Activated gamma-delta T cell (primary cell): ENCODE data around the gene TPO.

ENCODE experiments used
- DNase-seq: peaks from one replicate; lab custom pipeline; 2025; lab: John Stamatoyannopoulos, UW

TPO gene

GRCh38 chr2:1584051-1584531, 170.8 kb downstream of the TPO start:
- no peak for DNase-seq

- DNase-seq: no peak
Observed at GRCh38 chr2:1584691-1585485, 171.6 kb downstream of the TPO start.

- DNase-seq: no peak
Observed at GRCh38 chr2:1585635-1586034, 172.4 kb downstream of the TPO start.

- DNase-seq: no peak
Observed at GRCh38 chr2:1586251-1586922, 173.1 kb downstream of the TPO start.

GRCh38 chr2:1586923-1587840, 173.9 kb downstream of the TPO start:
- DNase-seq: no peak

GRCh38 chr2:1588051-1588977, 175.1 kb downstream of the TPO start:
- DNase-seq: no peak

GRCh38 chr2:1588978-1589621, 175.8 kb downstream of the TPO start:
- no peak for DNase-seq

GRCh38 chr2:1590596-1591460, 177.6 kb downstream of the TPO start:
- DNase-seq: no peak

- no peak for DNase-seq
Observed at GRCh38 chr2:1591461-1591770, 178.2 kb downstream of the TPO start.
